Measurements from ENCODE around the gene FGGY.
"Not testable (repeated sequence)": the region's sequence is repeated elsewhere in the genome, so short reads cannot be mapped to it uniquely, and the experiment has no call there.

The FGGY gene

DNA sequence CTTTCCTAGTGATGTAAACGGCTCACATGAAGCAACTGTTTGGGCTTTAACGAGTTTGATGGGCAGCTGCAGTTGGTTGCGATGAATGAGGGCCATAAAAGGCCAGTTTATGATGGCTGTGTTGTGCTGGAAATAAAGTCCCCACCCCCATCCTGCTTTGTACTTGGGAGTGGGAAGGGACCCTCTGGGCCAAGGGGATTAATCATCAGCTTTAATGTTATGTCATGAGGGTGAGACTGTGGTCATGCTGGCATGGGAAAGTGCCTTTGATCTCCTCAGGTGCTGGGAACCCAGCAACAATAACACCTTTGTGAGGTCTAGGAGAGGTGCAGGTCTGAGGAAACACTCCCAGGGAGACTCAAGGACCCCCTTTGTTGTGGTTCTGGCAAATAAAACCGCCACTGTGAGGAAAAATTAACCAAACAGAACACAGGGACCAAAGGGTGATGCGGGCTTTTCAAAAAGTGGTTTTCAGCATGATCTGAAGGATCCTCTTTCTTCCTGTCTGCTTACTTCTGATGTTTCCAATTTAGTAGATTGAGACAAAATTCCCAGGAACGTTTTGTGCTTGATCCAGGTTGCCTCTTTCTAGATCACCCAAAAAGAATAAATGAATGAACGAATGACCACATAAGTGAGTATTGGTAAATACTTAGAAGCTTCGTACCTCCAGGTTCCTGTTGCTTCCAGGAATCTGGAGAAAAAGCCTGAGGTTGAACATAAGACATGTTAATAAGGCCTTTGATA lies 260.1 kb downstream of the FGGY start:
- no peak for DNase-seq

DNA sequence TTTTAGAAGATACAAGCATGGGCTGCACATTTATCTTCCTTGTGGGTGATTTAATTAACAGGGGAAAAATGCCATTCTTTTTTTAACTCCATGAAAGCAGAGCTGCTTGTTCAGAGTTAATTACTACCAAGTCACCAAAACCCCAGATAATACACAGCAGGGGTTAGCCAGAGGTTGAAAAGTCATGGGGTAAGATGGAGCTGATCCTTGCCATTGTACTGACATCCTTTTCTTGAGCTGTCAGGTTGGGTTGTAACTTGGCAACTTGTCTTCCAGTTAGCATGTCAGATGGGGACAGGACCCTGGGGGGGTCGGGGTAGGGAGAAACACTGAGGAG lies 260.6 kb downstream of the FGGY start:
- no peak for DNase-seq

GRCh38 chr1:59558580-59558979 lies 261.7 kb downstream of the FGGY start:
- DNase-seq, result not testable (repeated sequence)

GRCh38 chr1:59560807-59561450 lies 264.0 kb downstream of the FGGY start:
- no peak for DNase-seq

GRCh38 chr1:59561796-59562195 lies 264.9 kb downstream of the FGGY start:
- no peak for DNase-seq

DNA sequence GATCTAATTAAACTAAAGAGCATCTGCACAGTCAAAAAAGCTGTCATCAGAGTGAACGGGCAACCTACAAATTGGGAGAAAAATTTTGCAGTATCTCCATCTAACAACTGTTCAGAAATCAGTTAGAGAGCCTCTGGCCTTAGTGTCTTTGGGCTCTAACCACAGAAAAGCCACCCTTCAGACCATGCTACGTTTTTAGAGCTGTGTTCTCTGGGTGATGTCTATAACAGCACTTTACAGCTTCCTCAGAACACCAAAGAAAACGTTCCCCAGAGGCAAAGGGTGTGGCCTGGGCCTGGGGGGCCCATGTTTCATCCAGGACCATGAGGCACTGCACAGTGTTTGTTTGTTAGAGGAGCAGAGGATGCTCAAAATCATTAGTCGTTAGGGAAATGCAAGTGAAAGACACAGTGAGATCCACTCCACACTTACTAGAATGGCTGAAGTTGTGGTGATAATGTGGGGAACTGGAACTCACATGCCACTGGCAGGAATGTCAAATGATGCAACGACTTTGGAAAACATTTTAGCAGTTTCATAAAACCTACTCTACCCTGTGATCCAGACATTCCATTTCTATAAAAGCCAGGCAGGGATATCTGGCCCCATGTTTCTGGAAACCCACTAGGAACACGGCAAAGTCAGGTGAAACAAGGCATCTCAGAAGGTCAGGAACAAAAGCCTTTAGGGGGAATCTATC lies 267.4 kb downstream of the FGGY start:
- no peak for DNase-seq

DNA sequence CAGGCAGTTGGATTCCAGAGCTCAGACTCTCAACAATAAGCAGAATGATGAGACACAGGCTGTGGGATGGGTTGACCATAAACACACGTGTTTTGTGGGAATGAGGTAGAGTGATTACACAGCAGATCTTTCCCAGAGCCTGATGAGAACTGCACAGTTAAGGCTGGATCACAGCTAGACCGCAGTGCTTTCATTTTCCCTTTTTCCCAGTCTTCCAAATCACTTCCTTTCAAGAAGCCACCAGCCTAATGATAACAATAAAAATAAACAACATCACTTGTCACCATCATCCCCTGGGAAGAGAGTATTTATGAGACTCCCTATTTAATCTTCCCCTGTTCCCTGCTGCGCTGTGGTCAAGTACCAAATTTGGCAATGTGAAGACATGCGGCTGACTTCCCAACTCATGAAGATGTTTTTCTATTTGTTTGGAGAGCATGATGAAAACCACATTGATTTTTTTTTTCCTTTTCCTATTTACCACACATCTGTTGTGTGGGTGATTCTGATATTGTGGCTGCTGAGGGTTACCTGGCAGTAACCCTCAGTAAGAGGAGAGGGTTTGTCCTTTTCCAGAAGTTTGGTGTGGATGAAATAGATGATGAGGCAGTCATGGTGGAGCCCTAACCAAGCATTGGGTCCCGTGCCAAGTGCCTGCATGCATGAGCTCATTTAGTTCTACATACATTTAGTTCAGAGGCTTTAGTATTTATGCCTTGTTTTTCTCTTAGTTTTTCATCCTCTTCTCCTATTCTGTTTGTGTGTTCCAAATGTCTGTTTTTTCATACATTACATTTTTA lies 268.9 kb downstream of the FGGY start:
- DNase-seq, result no peak

DNA sequence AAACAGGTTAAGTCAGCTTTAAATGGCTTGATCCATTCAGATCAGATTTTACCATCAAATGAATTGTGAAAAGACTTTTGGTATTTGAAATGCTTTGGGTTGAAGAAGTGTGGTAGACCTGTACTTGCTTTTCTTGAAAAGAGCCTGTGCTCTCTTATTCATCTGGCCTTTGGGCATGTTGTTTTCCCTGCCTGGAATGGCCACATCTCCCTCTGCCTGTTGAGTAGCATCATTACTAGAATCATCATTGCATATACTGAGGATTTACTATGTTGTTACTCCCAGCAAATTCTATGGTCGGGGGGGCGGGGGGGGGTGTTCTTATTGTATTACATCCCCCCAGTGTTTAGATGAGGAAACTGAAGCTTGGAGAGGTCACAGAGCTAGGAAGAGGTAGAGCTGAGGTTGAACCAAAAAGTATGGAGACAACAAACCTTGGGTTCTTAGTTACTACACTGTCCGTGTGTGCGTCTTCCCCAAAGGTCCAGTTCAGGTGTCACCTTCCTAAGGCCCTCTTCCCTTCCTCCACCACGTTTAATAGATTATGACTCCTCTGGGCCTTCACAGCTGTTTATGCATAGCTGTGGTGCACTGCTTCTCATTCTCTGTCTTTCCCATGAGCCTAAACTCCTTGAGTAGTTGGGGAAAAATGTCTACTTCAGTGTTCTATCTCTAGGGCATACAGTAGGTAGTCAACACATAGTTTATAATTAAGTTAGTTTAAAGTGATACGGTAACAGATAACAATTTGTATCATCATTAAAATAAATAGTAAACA lies 271.5 kb downstream of the FGGY start:
- DNase-seq, result no peak

GRCh38 chr1:59569198-59569597 lies 272.3 kb downstream of the FGGY start:
- no peak for DNase-seq

DNA sequence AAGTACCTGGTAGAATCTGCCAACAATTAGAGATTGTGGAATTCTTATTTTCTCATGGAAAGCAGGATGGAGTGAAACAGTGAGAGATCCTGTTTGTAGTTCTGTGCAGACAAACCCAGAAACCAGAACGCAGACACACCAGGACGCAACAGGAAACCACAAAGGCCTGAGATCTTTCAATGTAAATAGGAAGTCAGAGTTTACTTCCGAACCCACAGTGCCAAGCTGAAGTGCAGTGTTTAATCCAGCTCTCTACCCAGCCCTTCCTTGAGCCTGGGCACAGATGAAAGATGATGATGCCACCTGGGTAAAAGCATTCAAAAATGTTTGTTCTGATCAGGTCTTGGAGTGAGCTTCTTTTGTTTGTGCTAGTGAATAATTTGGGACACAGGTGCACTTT lies 273.6 kb downstream of the FGGY start:
- no peak for DNase-seq

- no peak for DNase-seq
These were observed 277.2 kb downstream of the FGGY start for GRCh38 chr1:59574085-59574484.

- no peak for DNase-seq
These were observed 280.9 kb downstream of the FGGY start for GRCh38 chr1:59577774-59578173.

DNA sequence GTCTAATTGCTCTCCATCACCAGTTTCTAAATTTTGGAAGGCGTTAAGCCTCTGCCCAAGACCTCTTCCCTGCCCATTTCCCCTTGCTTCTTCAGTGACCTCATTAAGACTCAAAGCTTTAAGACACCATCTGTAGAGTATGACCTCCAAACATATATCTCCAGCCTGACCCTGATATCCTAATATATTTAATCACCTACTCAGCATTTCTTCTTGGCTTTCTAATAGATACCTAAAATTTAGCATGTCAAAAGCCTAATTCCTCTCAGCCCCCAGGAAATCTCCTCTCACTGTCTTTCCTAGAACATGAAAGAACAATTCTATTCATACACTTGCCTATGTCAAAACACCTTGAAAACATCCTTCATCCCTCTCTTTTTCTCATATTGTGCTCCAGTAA lies 282.3 kb downstream of the FGGY start:
- no peak for DNase-seq

DNA sequence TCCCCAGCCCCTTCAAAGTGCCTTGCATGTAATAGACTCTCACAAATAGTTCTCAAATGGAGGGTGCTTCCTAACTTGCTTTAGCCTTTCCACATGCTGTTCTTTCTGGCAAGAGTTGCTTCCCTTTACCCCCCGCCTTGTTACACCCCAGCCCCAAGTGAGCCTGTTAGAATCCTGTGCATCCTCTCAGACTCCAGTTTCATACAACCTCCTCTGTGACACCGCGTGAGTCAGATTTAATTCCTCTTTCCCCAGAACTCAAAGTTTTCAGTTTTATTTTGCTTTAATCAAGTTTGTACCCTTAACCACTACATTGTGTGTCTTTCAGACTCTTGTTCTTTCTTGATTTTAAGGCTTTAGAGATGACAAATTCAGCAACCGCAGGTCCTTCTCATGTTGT lies 283.4 kb downstream of the FGGY start:
- no peak for DNase-seq

DNA sequence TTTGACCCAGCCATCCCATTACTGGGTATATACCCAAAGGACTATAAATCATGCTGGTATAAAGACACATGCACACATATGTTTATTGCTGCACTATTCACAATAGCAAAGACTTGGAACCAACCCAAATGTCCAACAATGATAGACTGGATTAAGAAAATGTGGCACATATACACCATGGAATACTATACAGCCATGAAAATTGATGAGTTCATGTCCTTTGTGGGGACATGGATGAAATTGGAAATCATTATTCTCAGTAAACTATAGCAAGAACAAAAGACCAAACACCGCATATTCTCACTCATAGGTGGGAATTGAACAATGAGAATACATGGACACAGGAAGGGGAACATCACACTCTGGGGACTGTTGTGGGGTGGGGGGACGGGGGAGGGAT lies 295.5 kb downstream of the FGGY start:
- not testable (repeated sequence) for DNase-seq

- no peak for DNase-seq
These were observed 296.0 kb downstream of the FGGY start for GRCh38 chr1:59592924-59593323.

DNA sequence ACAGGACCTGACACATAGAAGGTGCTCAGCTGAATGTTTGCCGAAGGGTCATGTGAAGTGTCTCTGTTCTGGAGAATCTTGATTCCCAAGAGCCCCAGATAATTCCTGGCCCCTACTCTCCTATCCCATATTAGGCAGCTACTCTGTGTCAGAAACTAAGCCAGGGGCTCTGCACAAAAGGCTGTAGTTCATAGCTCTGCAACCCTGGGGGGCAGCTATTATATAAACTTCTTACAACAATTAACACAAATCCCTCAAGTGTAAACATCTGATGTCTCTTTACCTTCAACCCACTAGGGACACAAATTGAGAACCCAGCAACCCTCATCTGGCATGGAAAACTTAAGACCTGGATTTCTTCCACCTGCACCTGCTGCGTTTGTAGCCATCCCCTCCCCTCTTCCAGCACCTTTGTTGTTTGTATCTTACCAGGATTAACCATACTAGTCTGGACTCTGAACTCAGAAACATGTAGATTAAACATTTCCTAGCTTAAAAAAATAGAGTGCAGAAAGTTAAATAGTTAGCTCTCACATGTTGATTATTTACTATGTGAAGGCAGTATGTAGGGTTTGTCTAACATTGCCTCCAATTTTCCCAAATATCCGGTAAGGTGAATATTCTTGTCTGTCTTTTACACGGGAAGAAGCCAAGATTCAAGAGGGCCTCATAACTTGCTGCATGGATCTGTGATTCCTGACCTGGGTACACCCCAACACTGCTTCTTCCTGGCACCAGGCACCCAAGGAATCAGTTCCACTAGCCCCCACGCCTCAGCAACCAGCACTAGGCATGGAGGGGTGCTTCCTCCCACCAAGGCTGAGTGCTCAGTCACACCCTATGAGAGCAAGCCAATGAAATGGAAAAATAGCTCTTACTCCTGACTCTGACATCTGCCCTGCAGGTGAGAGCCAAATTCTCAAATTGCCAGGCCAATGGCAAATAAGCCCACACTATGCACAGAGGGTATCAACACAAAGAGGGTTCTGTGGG lies 297.2 kb downstream of the FGGY start:
- DNase-seq, result no peak

GRCh38 chr1:59595774-59596173 lies 298.9 kb downstream of the FGGY start:
- DNase-seq, result no peak

DNA sequence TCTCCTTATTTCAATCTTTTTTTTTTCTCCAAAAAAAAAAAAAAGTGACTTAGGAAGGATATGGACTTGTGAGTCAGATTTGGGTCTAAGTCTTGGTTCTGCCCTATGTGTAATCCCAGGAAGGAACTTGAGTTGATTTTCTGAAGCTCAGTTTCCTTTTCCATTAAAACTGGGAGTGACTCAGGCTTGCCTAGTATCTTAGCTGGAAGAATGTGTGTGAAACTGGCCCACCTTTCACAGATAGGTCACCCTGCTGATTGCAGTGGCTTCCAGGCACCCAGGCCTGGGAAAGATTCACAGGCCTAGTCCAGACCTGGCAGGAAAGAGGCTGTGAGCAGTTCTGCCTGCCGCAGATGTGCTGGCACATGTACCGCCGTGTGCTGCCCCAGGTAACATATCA lies 299.5 kb downstream of the FGGY start:
- DNase-seq, result no peak

DNA sequence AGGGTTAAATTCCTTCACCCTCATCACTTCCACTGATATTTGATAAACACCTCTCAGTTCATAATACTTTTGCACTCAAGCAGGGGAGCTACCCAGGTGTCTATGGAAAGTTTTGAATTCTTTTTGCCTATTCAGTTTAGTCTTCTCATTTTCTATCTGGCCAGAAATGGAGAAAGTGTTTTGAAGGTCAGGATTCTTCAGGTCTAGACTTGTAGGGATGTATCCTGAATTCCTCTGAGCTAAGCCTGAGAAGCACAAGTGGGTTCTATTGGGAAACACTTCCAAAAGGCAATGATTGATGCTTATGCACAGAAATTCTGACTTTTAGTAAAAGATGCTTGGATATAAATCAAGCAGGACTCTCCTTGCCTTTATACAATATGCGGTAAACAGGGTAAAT lies 300.1 kb downstream of the FGGY start:
- no peak for DNase-seq

GRCh38 chr1:59597420-59598119 lies 300.7 kb downstream of the FGGY start:
- DNase-seq, result no peak

Measured in effector CD8-positive, alpha-beta T cell (primary cell).